H1 (cell line): Measurements from ENCODE around the gene TEAD1. TPM values are rescaled to one million over a fixed set of nuclear protein-coding genes. Genes with fewer than 3 reads are reported as not detected.

Experiments
- CTCF ChIA-PET: fragments of 300-600 bp; sonication (Branson Sonifier 250); formaldehyde crosslinking; loops from one replicate; lab custom pipeline; 2021; ENCODE audit not compliant: partially characterized antibody; lab: Charles Lee
- POLR2A ChIA-PET: fragments of 300-600 bp; sonication (Branson Sonifier 250); formaldehyde crosslinking; loops from one replicate; lab custom pipeline; 2021; ENCODE audit warnings: inconsistent platforms; ENCODE audit not compliant: partially characterized antibody; lab: Charles Lee
- DNase-seq, 2 experiments: peaks; one replicate each; pipeline versions ENCODE4 v3.0.0 to v3.0.0-alpha.2; 2010 to 2022; ENCODE audit warnings: low spot score in 2 of 2, low read depth in 1 of 2, mixed read lengths in 1 of 2
- FAIRE-seq: peaks from 2 replicates; lab custom pipeline; 2011; peaks lifted over from hg19 to GRCh38; lab: Jason Lieb, UNC
- H2AFZ ChIP-seq: 2 replicates; pipeline ENCODE4 v1.8.1; 2012; ENCODE audit warnings: low read length, inconsistent platforms
- H2AK5ac ChIP-seq: 2 replicates; pipeline ENCODE4 v1.6.1; 2013; ENCODE audit warnings: low read depth, low read length
- H2BK120ac ChIP-seq: replicated peaks from 2 replicates; pipeline ENCODE3; 2013; ENCODE audit warnings: low read depth, low read length, inconsistent platforms
- H2BK12ac ChIP-seq: 2 replicates; pipeline ENCODE4 v1.6.1; 2013; ENCODE audit warnings: low read depth, low read length
- H2BK15ac ChIP-seq: 2 replicates; pipeline ENCODE4 v1.6.1; 2013; ENCODE audit warnings: low read length
- H2BK20ac ChIP-seq: 2 replicates; pipeline ENCODE4 v1.6.1; 2013; ENCODE audit warnings: low read length
- H2BK5ac ChIP-seq: 2 replicates; pipeline ENCODE4 v1.6.1; 2013; ENCODE audit warnings: low read depth, low read length
- H3K14ac ChIP-seq: 2 replicates; pipeline ENCODE4 v1.6.1; 2013; ENCODE audit warnings: inconsistent platforms; ENCODE audit not compliant: insufficient read length
- H3K18ac ChIP-seq: 2 replicates; pipeline ENCODE4 v1.6.1; 2013; ENCODE audit warnings: low read length; ENCODE audit errors: extremely low read depth
- H3K23ac ChIP-seq: 2 replicates; pipeline ENCODE4 v1.6.1; 2013; ENCODE audit warnings: inconsistent platforms; ENCODE audit not compliant: insufficient read length
- H3K23me2 ChIP-seq: 2 replicates; pipeline ENCODE4 v1.6.1; 2013; ENCODE audit warnings: low read depth, low read length
- H3K27ac ChIP-seq: 2 replicates; pipeline ENCODE4 v1.6.1; 2011; ENCODE audit warnings: low read depth, low read length, inconsistent platforms
- H3K27me3 ChIP-seq, 4 experiments: replicated peaks in 1 of 4; 1 replicate in 1 of 4; 2 replicates in 3 of 4; pipeline versions ENCODE4 v1.6.1 to v1.8.1; 2011 to 2013; ENCODE audit warnings: low read length in 3 of 4, mild to moderate bottlenecking in 3 of 4, inconsistent platforms in 2 of 4, mixed read lengths in 2 of 4, moderate library complexity in 1 of 4; ENCODE audit not compliant: control insufficient read depth in 3 of 4, insufficient read depth in 3 of 4; ENCODE audit errors: extremely low read depth in 1 of 4
- H3K36me3 ChIP-seq, 4 experiments: 2 replicates each; pipeline versions ENCODE4 v1.6.1 to v1.8.1; 2011 to 2013; ENCODE audit warnings: mild to moderate bottlenecking in 4 of 4, low read length in 3 of 4, moderate library complexity in 2 of 4, control low read depth in 1 of 4, inconsistent platforms in 1 of 4; ENCODE audit not compliant: insufficient read depth in 4 of 4, control insufficient read depth in 2 of 4
- H3K4ac ChIP-seq: replicated peaks from 2 replicates; pipeline ENCODE3; 2013; ENCODE audit warnings: low read length, low read depth, mixed read lengths, inconsistent platforms; ENCODE audit not compliant: insufficient read length
- H3K4me1 ChIP-seq, 4 experiments: replicated peaks in 1 of 4; 1 replicate in 1 of 4; 2 replicates in 3 of 4; pipeline versions ENCODE4 v1.6.1 to v1.8.1; 2011 to 2013; ENCODE audit warnings: low read length in 3 of 4, inconsistent platforms in 2 of 4, mixed read lengths in 1 of 4; ENCODE audit not compliant: insufficient read depth in 4 of 4, control insufficient read depth in 3 of 4
- H3K4me2 ChIP-seq, 2 experiments: 2 replicates each; pipeline versions ENCODE4 v1.6.1 to v1.8.1; 2011 to 2013; ENCODE audit warnings: low read depth in 2 of 2, low read length in 2 of 2, control low read depth in 1 of 2, inconsistent platforms in 1 of 2, mild to moderate bottlenecking in 1 of 2; ENCODE audit not compliant: insufficient read depth in 1 of 2
- H3K4me3 ChIP-seq, 4 experiments: fragments of 200-600, 300-600 bp in 1 of 4; sonication (generic), shearing (Covaris generic), sonication (Bioruptor Twin) in 1 of 4; 2 replicates each; pipeline versions ENCODE4 v1.5.1 to v1.8.1; 2011 to 2016; ENCODE audit warnings: low read length in 4 of 4, low read depth in 3 of 4, control low read depth in 2 of 4, inconsistent platforms in 2 of 4, mild to moderate bottlenecking in 2 of 4, mixed read lengths in 1 of 4, moderate library complexity in 1 of 4; ENCODE audit not compliant: insufficient read depth in 2 of 4; ENCODE audit errors: extremely low read depth in 1 of 4
- H3K56ac ChIP-seq: replicated peaks from 2 replicates; pipeline ENCODE3; 2013; ENCODE audit warnings: low read depth, mild to moderate bottlenecking, mixed read lengths, low read length, inconsistent platforms; ENCODE audit not compliant: insufficient read length
- H3K79me1 ChIP-seq: 2 replicates; pipeline ENCODE4 v1.6.1; 2013; ENCODE audit warnings: low read depth, low read length, control low read depth
- H3K79me2 ChIP-seq, 2 experiments: 2 replicates each; pipeline versions ENCODE4 v1.6.1 to v1.8.1; 2012 to 2013; ENCODE audit warnings: low read length in 2 of 2, mild to moderate bottlenecking in 2 of 2, inconsistent platforms in 1 of 2; ENCODE audit not compliant: insufficient read depth in 2 of 2, control insufficient read depth in 1 of 2
- H3K9ac ChIP-seq, 4 experiments: replicated peaks in 1 of 4; 1 replicate in 1 of 4; 2 replicates in 3 of 4; pipeline versions ENCODE4 v1.6.1 to v1.8.1; 2011 to 2013; ENCODE audit warnings: low read depth in 3 of 4, low read length in 3 of 4, control low read depth in 2 of 4, mild to moderate bottlenecking in 2 of 4, moderate library complexity in 2 of 4, inconsistent platforms in 1 of 4; ENCODE audit errors: extremely low read depth in 1 of 4
- H3K9me3 ChIP-seq, 2 experiments: 2 replicates each; pipeline versions ENCODE4 v1.6.1 to v1.8.1; 2012 to 2013; ENCODE audit warnings: mild to moderate bottlenecking in 2 of 2, moderate library complexity in 2 of 2, control low read depth in 1 of 2, inconsistent platforms in 1 of 2, low read depth in 1 of 2, low read length in 1 of 2, mixed read lengths in 1 of 2; ENCODE audit not compliant: insufficient read depth in 2 of 2
- H4K20me1 ChIP-seq, 2 experiments: replicated peaks in 1 of 2; 2 replicates each; pipeline versions ENCODE3 to v1.8.1; 2011 to 2013; ENCODE audit warnings: inconsistent platforms in 2 of 2, low read length in 2 of 2, mild to moderate bottlenecking in 1 of 2; ENCODE audit not compliant: insufficient read depth in 2 of 2, control insufficient read depth in 1 of 2
- H4K5ac ChIP-seq: 2 replicates; pipeline ENCODE4 v1.6.1; 2013; ENCODE audit warnings: low read length, low read depth, mixed read lengths, inconsistent platforms; ENCODE audit not compliant: insufficient read length
- H4K8ac ChIP-seq: 2 replicates; pipeline ENCODE4 v1.8.0; 2013; ENCODE audit warnings: mild to moderate bottlenecking, moderate library complexity, low read length, inconsistent platforms; ENCODE audit not compliant: insufficient read depth; ENCODE audit errors: extremely low read depth
- H4K91ac ChIP-seq: replicated peaks from 2 replicates; pipeline ENCODE3; 2013; ENCODE audit warnings: low read length, mixed read lengths, inconsistent platforms; ENCODE audit not compliant: insufficient read length
- CEBPB ChIP-seq: IDR thresholded peaks from 2 replicates; pipeline ENCODE4 v1.6.1; 2012; ENCODE audit warnings: low read depth, low read length
- EP300 ChIP-seq, 2 experiments: IDR thresholded peaks; 1 replicate in 1 of 2; 2 replicates in 1 of 2; pipeline ENCODE4 v1.6.1; 2011 to 2012; ENCODE audit warnings: low read depth in 2 of 2, low read length in 2 of 2, mild to moderate bottlenecking in 2 of 2, borderline replicate concordance in 1 of 2, inconsistent platforms in 1 of 2, moderate library complexity in 1 of 2
- HDAC2 ChIP-seq, 2 experiments: fragments of 300-600 bp in 1 of 2; sonication (generic) in 1 of 2; IDR thresholded peaks; 2 replicates each; pipeline ENCODE4 v1.6.1; 2011 to 2012; ENCODE audit warnings: low read depth in 2 of 2, low read length in 2 of 2, mild to moderate bottlenecking in 2 of 2, moderate library complexity in 2 of 2, borderline replicate concordance in 1 of 2, inconsistent platforms in 1 of 2
- KDM5A ChIP-seq: fragments of 200-600 bp; IDR thresholded peaks from 2 replicates; pipeline ENCODE4 v1.7.1; 2012; ENCODE audit warnings: mild to moderate bottlenecking, low read length, inconsistent platforms, mixed read lengths
- MAX ChIP-seq: IDR thresholded peaks from 2 replicates; pipeline ENCODE4 v1.6.1; 2012; ENCODE audit warnings: inconsistent platforms
- POLR2A ChIP-seq, 2 experiments: IDR thresholded peaks; 1 replicate in 1 of 2; 2 replicates in 1 of 2; pipeline ENCODE4 v1.6.1; 2011; ENCODE audit warnings: low read depth in 2 of 2, low read length in 2 of 2, mild to moderate bottlenecking in 2 of 2; ENCODE audit errors: control extremely low read depth in 1 of 2
- SIRT6 ChIP-seq: IDR thresholded peaks from one replicate; pipeline ENCODE4 v1.7.1; 2012; ENCODE audit warnings: low read length, inconsistent platforms
- SIX5 ChIP-seq: IDR thresholded peaks from 2 replicates; pipeline ENCODE4 v1.6.1; 2011; ENCODE audit warnings: mild to moderate bottlenecking, low read depth, low read length
- TCF12 ChIP-seq: IDR thresholded peaks from 2 replicates; pipeline ENCODE4 v1.6.1; 2011; ENCODE audit warnings: low read depth, mild to moderate bottlenecking, low read length
- TEAD4 ChIP-seq: IDR thresholded peaks from 2 replicates; pipeline ENCODE4 v1.6.1; 2012; ENCODE audit warnings: low read depth, low read length, inconsistent platforms, mixed read lengths
- ZNF274 ChIP-seq: IDR thresholded peaks from 2 replicates; pipeline ENCODE4 v1.7.0; 2012; ENCODE audit warnings: low read length, borderline replicate concordance; ENCODE audit errors: extremely low read depth
- WGBS, 2 experiments: shearing (Covaris generic) in 1 of 2; methylation state at CpG; one replicate each; pipeline versions ENCODE4 v1.1.6 to v1.1.7; 2013 to 2015; ENCODE audit warnings: low lambda C conversion rate in 2 of 2, mixed read lengths in 2 of 2, inconsistent platforms in 1 of 2, low coverage in 1 of 2, missing lambda C conversion rate in 1 of 2; ENCODE audit not compliant: insufficient replicate concordance in 2 of 2, insufficient coverage in 1 of 2, insufficient read length in 1 of 2; ENCODE audit errors: extremely low coverage in 1 of 2, missing lambda C conversion rate in 1 of 2; 5-methylcytosine and 5-hydroxymethylcytosine counted together
- polyA plus RNA-seq, 7 experiments: library from polyadenylated mRNA; depleted of rRNA in 3 of 7; stranded (reverse) in 5 of 7; unstranded in 2 of 7; fragments of >200 nt in 5 of 7; fragments of 200-250 nt in 2 of 7; gene quantifications; 1 replicate in 5 of 7; 2 replicates in 1 of 7; 4 replicates in 1 of 7; pipeline versions ENCODE4 v1.2.1 to v1.2.3, GENCODE V29; 2011 to 2013; ENCODE audit warnings: missing spikeins in 2 of 7, mixed read lengths in 2 of 7
- total RNA-seq: library from RNA; stranded (reverse); fragmentation: NEBNext Ultra II Directional; extraction: Animal tissue kit (Norgen Biotek cat#: 25700); gene quantifications from 2 replicates; pipeline ENCODE4 v1.2.1, GENCODE V29; 2021
- TF ChIP-seq, protein P1 (sequence below): IDR thresholded peaks from 2 replicates; pipeline ENCODE4 v1.6.1; 2012; ENCODE audit warnings: low read length, inconsistent platforms

Gene TEAD1
- total and polyA plus RNA-seq, 2 of the 8 experiments (the other 6 are each of a cell fraction or from before 2014, with no cell fraction given), result 15.6 to 67.4 TPM

DNA sequence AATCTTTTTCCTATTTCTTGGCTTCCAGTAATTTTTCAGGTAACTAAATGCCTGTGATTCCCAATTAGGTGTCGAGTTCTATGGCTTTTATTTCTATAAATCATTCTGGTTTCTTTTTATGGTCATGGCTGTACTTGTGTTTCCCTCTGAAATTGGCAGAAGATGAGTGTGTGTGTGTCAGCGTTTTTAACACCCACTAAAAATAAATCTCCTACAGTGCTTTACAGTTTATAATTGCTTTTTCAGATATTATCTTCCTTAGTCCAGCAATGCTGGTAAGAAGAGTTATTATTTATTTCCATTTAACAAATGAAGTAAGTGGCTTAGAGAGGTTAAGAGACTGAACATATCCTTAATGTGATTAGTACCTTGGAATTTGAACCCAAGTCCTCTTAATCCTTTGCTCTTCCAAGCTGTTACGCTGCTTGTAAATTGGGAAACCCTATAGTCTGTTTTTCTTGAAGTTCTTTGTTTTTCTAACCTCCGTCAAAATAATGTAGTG lies 125.2 kb downstream of the TEAD1 start:
- no peak overlapping the region for H3K9ac ChIP-seq
- no peak overlapping the region for H4K91ac ChIP-seq
- H3K4me1 ChIP-seq, result peaks cover 14 to 39% (median 30%) of the 10 kb centered on the region in 4 experiments
- peaks cover 0 to 6% of the 10 kb centered on the region in 2 experiments for H4K20me1 ChIP-seq
- H3K18ac ChIP-seq, result no peak overlapping the region
- H3K27me3 ChIP-seq, result no peaks in the 10 kb centered on the region
- H2BK20ac ChIP-seq, result no peak overlapping the region
- no peak overlapping the region for H3K4me3 ChIP-seq
- H4K5ac ChIP-seq, result no peak overlapping the region
- no peak for DNase-seq
- peaks cover 0 to 86% of the 10 kb centered on the region in 2 experiments; a peak in 3 of 4 replicates for H3K79me2 ChIP-seq
- H4K8ac ChIP-seq, result no peak overlapping the region
- no peak overlapping the region for H2BK120ac ChIP-seq
- H3K14ac ChIP-seq, result no peak overlapping the region
- H3K79me1 ChIP-seq, result peaks cover 4% of the 10 kb centered on the region
- H2AFZ ChIP-seq, result no peak overlapping the region
- H3K27ac ChIP-seq, result no peak overlapping the region
- no peak overlapping the region for H3K23ac ChIP-seq
- no peaks in the 10 kb centered on the region for H3K9me3 ChIP-seq
- 83% methylated on average over 4 of the region's 4 CpGs; no CpG with 5 or more reads in 1 of the 2 experiments for WGBS, 2 experiments
- no peak for FAIRE-seq
- no peaks in the 10 kb centered on the region for H3K23me2 ChIP-seq
- H2AK5ac ChIP-seq, result no peak overlapping the region
- H3K4ac ChIP-seq, result no peak overlapping the region
- no peak overlapping the region for H2BK15ac ChIP-seq
- H2BK5ac ChIP-seq, result no peak overlapping the region
- H2BK12ac ChIP-seq, result no peak overlapping the region
- no peak overlapping the region; a peak in 1 of 4 replicates for H3K4me2 ChIP-seq
- ChIA-PET CTCF (interaction anchor here (1.3 kb wide), 1 partner anchor 46 kb away, joined by 4 read pairs; no protein-coding TSS in a partner anchor), POLR2A (interaction anchor here (1.4 to 2.2 kb wide), 2 partner anchors 10 to 65 kb away, joined by 4 to 10 read pairs; no protein-coding TSS in a partner anchor)
- H3K56ac ChIP-seq, result no peak overlapping the region
- H3K36me3 ChIP-seq, result peaks cover 0 to 5% (median 0%) of the 10 kb centered on the region in 4 experiments; a peak in 3 of 8 replicates
- TF ChIP-seq MAX (no peak), HDAC2 (IDR thresholded peaks at IDR 0.05; ENCODE audit: borderline replicate concordance in 1 of 2, low read depth in 2 of 2, low read length in 2 of 2) (no peak), SIRT6 (no peak), SIX5 (no peak), KDM5A (no peak), EP300 (IDR thresholded peaks at IDR 0.05; ENCODE audit: borderline replicate concordance in 1 of 2, low read depth in 2 of 2, low read length in 2 of 2) (no peak), CEBPB (no peak), POLR2A (IDR thresholded peaks at IDR 0.05; ENCODE audit: control extremely low read depth in 1 of 2, low read depth in 2 of 2, low read length in 2 of 2) (no peak), TCF12 (no peak), ZNF274 (no peak), TEAD4 (no peak)
- TF ChIP-seq, protein P1, sequence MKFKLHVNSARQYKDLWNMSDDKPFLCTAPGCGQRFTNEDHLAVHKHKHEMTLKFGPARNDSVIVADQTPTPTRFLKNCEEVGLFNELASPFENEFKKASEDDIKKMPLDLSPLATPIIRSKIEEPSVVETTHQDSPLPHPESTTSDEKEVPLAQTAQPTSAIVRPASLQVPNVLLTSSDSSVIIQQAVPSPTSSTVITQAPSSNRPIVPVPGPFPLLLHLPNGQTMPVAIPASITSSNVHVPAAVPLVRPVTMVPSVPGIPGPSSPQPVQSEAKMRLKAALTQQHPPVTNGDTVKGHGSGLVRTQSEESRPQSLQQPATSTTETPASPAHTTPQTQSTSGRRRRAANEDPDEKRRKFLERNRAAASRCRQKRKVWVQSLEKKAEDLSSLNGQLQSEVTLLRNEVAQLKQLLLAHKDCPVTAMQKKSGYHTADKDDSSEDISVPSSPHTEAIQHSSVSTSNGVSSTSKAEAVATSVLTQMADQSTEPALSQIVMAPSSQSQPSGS, result no peak
